Ascending aorta (tissue), 2 donors: Measurements from ENCODE around the gene IFNAR1. TPM values are rescaled to one million over a fixed set of nuclear protein-coding genes. Genes with fewer than 3 reads are reported as not detected.

Experiments
- DNase-seq, 2 donors: peaks; one replicate each; pipeline ENCODE4 v3.0.0-alpha.2; 2019; ENCODE audit warnings: low spot score in 2 of 2
- H3K27ac ChIP-seq, 2 donors: fragments of 200-600 bp; sonication (generic); one replicate each; pipeline ENCODE4 v1.5.1; 2016 to 2017; ENCODE audit warnings: mild to moderate bottlenecking in 1 of 2
- H3K27me3 ChIP-seq: fragments of 200-600 bp; sonication (generic); one replicate; pipeline ENCODE4 v1.5.1; 2017
- H3K36me3 ChIP-seq, 2 donors: fragments of 200-600 bp; sonication (generic); one replicate each; pipeline ENCODE4 v1.5.1; 2016
- H3K4me1 ChIP-seq, 2 donors: fragments of 200-600 bp; sonication (generic); one replicate each; pipeline ENCODE4 v1.5.1; 2016 to 2017; ENCODE audit warnings: mild to moderate bottlenecking in 1 of 2
- H3K4me3 ChIP-seq, 2 donors: fragments of 200-600 bp; sonication (generic); one replicate each; pipeline ENCODE4 v1.5.1; 2016 to 2017; ENCODE audit warnings: mild to moderate bottlenecking in 1 of 2
- H3K9me3 ChIP-seq, 2 donors: fragments of 200-600 bp; sonication (generic); one replicate each; pipeline ENCODE4 v1.5.1; 2016
- CTCF ChIP-seq, 3 experiments: fragments of 200-600 bp in 2 of 3; fragments of 450-650 bp in 1 of 3; sonication (generic) in 2 of 3; IDR thresholded peaks; one replicate each; pipeline ENCODE4 v1.5.1; 2016 to 2019; ENCODE audit warnings: antibody characterized with exemption in 3 of 3, mild to moderate bottlenecking in 1 of 3, moderate library complexity in 1 of 3
- intact Hi-C: fragments of 100-400 bp; cut with DNase I; formaldehyde crosslinking; loops from one replicate; pipeline ENCODE4 v1.15.1; 2023
- total RNA-seq: library from RNA; depleted of rRNA; stranded (reverse); fragments of >200 nt; gene quantifications from one replicate; pipeline ENCODE4 v1.1.0, GENCODE V29; 2016

Gene IFNAR1
- total RNA-seq, 1 donor from 2014 or later = 25.9 TPM

- no peaks in the 10 kb centered on the region for H3K27me3 ChIP-seq
- no peak overlapping the region for H3K4me3 ChIP-seq
- DNase-seq = peak in 1 of 2 donors; percentile 55
- intact Hi-C loops = no loop called here
- TF ChIP-seq CTCF (IDR thresholded peaks at IDR 0.05) = no peak
- peaks cover 0 to 4% of the 10 kb centered on the region in 2 donors for H3K4me1 ChIP-seq
- peak overlapping the region in 1 of 2 donors; percentile 26 for H3K27ac ChIP-seq
- no peaks in the 10 kb centered on the region for H3K36me3 ChIP-seq
- H3K9me3 ChIP-seq = peaks cover 0 to 2% of the 10 kb centered on the region in 2 donors
Observed at GRCh38 chr21:33373451-33373850, 48.7 kb downstream of the IFNAR1 start.

GRCh38 chr21:33374080-33374449, 49.3 kb downstream of the IFNAR1 start:
- no peak overlapping the region for H3K27ac ChIP-seq
- H3K27me3 ChIP-seq = no peaks in the 10 kb centered on the region
- intact Hi-C loops = loop anchor here (2.0 kb wide), 1 partner anchor 13 kb away; no protein-coding TSS in a partner anchor

GRCh38 chr21:33374450-33375096, 49.8 kb downstream of the IFNAR1 start:
- Histone ChIP-seq H3K9me3 (no peaks in the 10 kb centered on the region), H3K36me3 (no peaks in the 10 kb centered on the region), H3K4me1 (peaks cover 0 to 7% of the 10 kb centered on the region in 2 donors), H3K4me3 (no peak overlapping the region), H3K27ac (no peak overlapping the region), H3K27me3 (no peaks in the 10 kb centered on the region)
- intact Hi-C loops = loop anchor here (2.0 to 5.0 kb wide), 2 partner anchors 14 to 172 kb away; no protein-coding TSS in a partner anchor
- DNase-seq = no peak
- TF ChIP-seq CTCF (IDR thresholded peaks at IDR 0.05) = peak; percentile 19 to 51 (median 49)

More at GRCh38 chr21:33374080-33374449, 49.3 kb downstream of the IFNAR1 start:
- no peak for DNase-seq
- Histone ChIP-seq H3K36me3 (no peaks in the 10 kb centered on the region), H3K4me1 (peaks cover 0 to 4% of the 10 kb centered on the region in 2 donors), H3K4me3 (no peak overlapping the region), H3K9me3 (no peaks in the 10 kb centered on the region)
- no peak for TF ChIP-seq CTCF (IDR thresholded peaks at IDR 0.05)

- intact Hi-C loops = loop anchor here (2.0 to 5.0 kb wide), 2 partner anchors 14 to 173 kb away; no protein-coding TSS in a partner anchor
- Histone ChIP-seq H3K4me3 (no peak overlapping the region), H3K27me3 (no peaks in the 10 kb centered on the region), H3K36me3 (no peaks in the 10 kb centered on the region), H3K27ac (no peak overlapping the region), H3K4me1 (peaks cover 4 to 13% of the 10 kb centered on the region in 2 donors), H3K9me3 (no peaks in the 10 kb centered on the region)
- no peak for DNase-seq
- TF ChIP-seq CTCF (IDR thresholded peaks at IDR 0.05) = no peak
Observed at GRCh38 chr21:33375101-33375644, 50.4 kb downstream of the IFNAR1 start.

- no peaks in the 10 kb centered on the region for H3K9me3 ChIP-seq
- no peaks in the 10 kb centered on the region for H3K36me3 ChIP-seq
- no peak for TF ChIP-seq CTCF (IDR thresholded peaks at IDR 0.05)
- peaks cover 6 to 19% of the 10 kb centered on the region in 2 donors for H3K4me1 ChIP-seq
- H3K27me3 ChIP-seq = no peaks in the 10 kb centered on the region
- intact Hi-C loops = loop anchor here (2.0 to 5.0 kb wide), 2 partner anchors 53 to 175 kb away; partner anchors contain the start of gene IFNAR1
- H3K27ac ChIP-seq = no peak overlapping the region
- DNase-seq = no peak
- no peak overlapping the region for H3K4me3 ChIP-seq
Observed at GRCh38 chr21:33377221-33377920, 52.6 kb downstream of the IFNAR1 start.
